ENCODE results near the gene RAD9A. TPM values are rescaled to one million over a fixed set of nuclear protein-coding genes. Genes with fewer than 3 reads are reported as not detected.

The RAD9A gene
- total and polyA plus RNA-seq, 9 of the 15 experiments (the other 6 are each of a cell fraction or from before 2014, with no cell fraction given), result 1.4 to 41.2 (median 16.1) TPM

- in situ Hi-C loops (cut with MboI) (no loop called here), intact Hi-C loops (cut with micrococcal nuclease) (no loop called here)
- peak; percentile 46 for ATAC-seq
- Histone ChIP-seq H3K36me3 (ENCODE audit: control insufficient read depth, insufficient read depth, low read length) (peaks cover 89% of the 10 kb centered on the region; the same call in 2 of the 3 replicates), H3K27ac (ENCODE audit: extremely low read depth, low read depth, low read length) (peak within 1 kb of the TSS; percentile 86), H3K4me1 (replicated peaks in 1 of 2; ENCODE audit: control insufficient read depth in 2 of 2, insufficient read depth in 2 of 2, low read length in 2 of 2) (peaks cover 16 to 91% of the 10 kb centered on the region in 2 experiments), H3K4me3 (no peak within 1 kb of the TSS), H3K9ac (ENCODE audit: insufficient read depth in 1 of 2, low read depth in 2 of 2, low read length in 2 of 2) (peak within 1 kb of the TSS; percentile 13 to 87; a peak in 3 of 4 replicates), H3K9me1 (ENCODE audit: control insufficient read depth, insufficient read depth, low read length) (peaks cover 4% of the 10 kb centered on the region), H4K20me1 (replicated peaks; ENCODE audit: control insufficient read depth, insufficient read depth, low read length) (no peaks in the 10 kb centered on the region), H3K79me2 (ENCODE audit: control insufficient read depth, insufficient read depth, low read length) (no peaks in the 10 kb centered on the region; the same call in 1 of the 3 replicates), H3K4me2 (ENCODE audit: insufficient read depth, low read length) (peak within 1 kb of the TSS; percentile 1; the same call in 1 of the 2 replicates), H3K27me3 (ENCODE audit: control insufficient read depth in 2 of 2, insufficient read depth in 2 of 2, low read length in 2 of 2) (no peaks in the 10 kb centered on the region), H2AFZ (ENCODE audit: low read depth, low read length) (no peak within 1 kb of the TSS), H3K9me3 (replicated peaks; ENCODE audit: control insufficient read depth, insufficient read depth, low read depth, low read length) (no peaks in the 10 kb centered on the region)
- no peak for FAIRE-seq
- BruUV-seq (replicated peaks), result no TSS peak
- POLR2A ChIA-PET, result interaction anchor here (0.6 to 3.0 kb wide), 8 partner anchors 8 to 61 kb away, joined by 3 to 21 read pairs (median 4); partner anchors contain the start of gene RPS6KB2
- WGBS (ENCODE audit: insufficient coverage, low coverage, missing lambda C conversion rate), result 83% methylated on average over 12 of the region's 26 CpGs
- DNase-seq (ENCODE audit: extremely low read depth in 1 of 4, low spot score in 3 of 4), result peak; percentile 61 to 70 (median 64)
- CTCF ChIA-PET (ENCODE audit: low intra/inter-chr PET ratio), result no interaction called here
- TF ChIP-seq RBM22 (IDR thresholded peaks at IDR 0.05; ENCODE audit: low read depth, low read length, poor library complexity, severe bottlenecking), result peak; percentile 51
- no peak for TF ChIP-seq ZNF121 (CRISPR knock-in tag; conservative IDR thresholded peaks at IDR 0.05)
- no peak for TF ChIP-seq ARID1B (IDR thresholded peaks at IDR 0.05)
- TF ChIP-seq MEF2D (tag; conservative IDR thresholded peaks at IDR 0.05; ENCODE audit: low read depth), result no peak
- no peak for TF ChIP-seq ZNF431 (CRISPR knock-in tag; IDR thresholded peaks at IDR 0.05)
- no peak for TF ChIP-seq THRAP3 (IDR thresholded peaks at IDR 0.05; ENCODE audit: borderline replicate concordance)
- TF ChIP-seq, protein P1, sequence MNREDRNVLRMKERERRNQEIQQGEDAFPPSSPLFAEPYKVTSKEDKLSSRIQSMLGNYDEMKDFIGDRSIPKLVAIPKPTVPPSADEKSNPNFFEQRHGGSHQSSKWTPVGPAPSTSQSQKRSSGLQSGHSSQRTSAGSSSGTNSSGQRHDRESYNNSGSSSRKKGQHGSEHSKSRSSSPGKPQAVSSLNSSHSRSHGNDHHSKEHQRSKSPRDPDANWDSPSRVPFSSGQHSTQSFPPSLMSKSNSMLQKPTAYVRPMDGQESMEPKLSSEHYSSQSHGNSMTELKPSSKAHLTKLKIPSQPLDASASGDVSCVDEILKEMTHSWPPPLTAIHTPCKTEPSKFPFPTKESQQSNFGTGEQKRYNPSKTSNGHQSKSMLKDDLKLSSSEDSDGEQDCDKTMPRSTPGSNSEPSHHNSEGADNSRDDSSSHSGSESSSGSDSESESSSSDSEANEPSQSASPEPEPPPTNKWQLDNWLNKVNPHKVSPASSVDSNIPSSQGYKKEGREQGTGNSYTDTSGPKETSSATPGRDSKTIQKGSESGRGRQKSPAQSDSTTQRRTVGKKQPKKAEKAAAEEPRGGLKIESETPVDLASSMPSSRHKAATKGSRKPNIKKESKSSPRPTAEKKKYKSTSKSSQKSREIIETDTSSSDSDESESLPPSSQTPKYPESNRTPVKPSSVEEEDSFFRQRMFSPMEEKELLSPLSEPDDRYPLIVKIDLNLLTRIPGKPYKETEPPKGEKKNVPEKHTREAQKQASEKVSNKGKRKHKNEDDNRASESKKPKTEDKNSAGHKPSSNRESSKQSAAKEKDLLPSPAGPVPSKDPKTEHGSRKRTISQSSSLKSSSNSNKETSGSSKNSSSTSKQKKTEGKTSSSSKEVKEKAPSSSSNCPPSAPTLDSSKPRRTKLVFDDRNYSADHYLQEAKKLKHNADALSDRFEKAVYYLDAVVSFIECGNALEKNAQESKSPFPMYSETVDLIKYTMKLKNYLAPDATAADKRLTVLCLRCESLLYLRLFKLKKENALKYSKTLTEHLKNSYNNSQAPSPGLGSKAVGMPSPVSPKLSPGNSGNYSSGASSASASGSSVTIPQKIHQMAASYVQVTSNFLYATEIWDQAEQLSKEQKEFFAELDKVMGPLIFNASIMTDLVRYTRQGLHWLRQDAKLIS (CRISPR knock-in tag; IDR thresholded peaks at IDR 0.05), result peak; percentile 26; the same call in 1 of the 2 replicates
- no peak for TF ChIP-seq ZNF408 (CRISPR knock-in tag; IDR thresholded peaks at IDR 0.05; ENCODE audit: low read depth)
- TF ChIP-seq KDM2B (CRISPR knock-in tag; IDR thresholded peaks at IDR 0.05), result no peak
- no peak for TF ChIP-seq CBX1 (IDR thresholded peaks at IDR 0.05; ENCODE audit: low read depth)
- no peak for TF ChIP-seq ZNF75A (CRISPR knock-in tag; IDR thresholded peaks at IDR 0.05)
- peak; percentile 19; the same call in 1 of the 2 replicates for TF ChIP-seq CHD2 (IDR thresholded peaks at IDR 0.05; ENCODE audit: low read depth, low read length)
- TF ChIP-seq ZNF232 (CRISPR knock-in tag; IDR thresholded peaks at IDR 0.05), result no peak
- no peak for TF ChIP-seq E2F8 (IDR thresholded peaks at IDR 0.05; ENCODE audit: low read depth, partially characterized antibody)
- TF ChIP-seq PURB (CRISPR knock-in tag; IDR thresholded peaks at IDR 0.05; ENCODE audit: low read depth), result no peak
- peak; percentile 18 for TF ChIP-seq HMGN3 (IDR thresholded peaks at IDR 0.05; ENCODE audit: borderline replicate concordance, extremely low read depth, insufficient read length, low read depth, low read length)
Observed at GRCh38 chr11:67437082-67437808, 45.5 kb downstream of the RAD9A start, which contains the start of gene PTPRCAP. Gene PTPRCAP (minus strand): TSS chr11:67437682. CDS start chr11:67437619, 63 bp downstream.
